ENCODE measurements around the gene KIT.

Gene KIT

GRCh38 chr4:54660591-54660990 lies 2.8 kb downstream of the KIT start:
- no peak for DNase-seq (ENCODE audit: low read depth in 2 of 2)

GRCh38 chr4:54661169-54661568 lies 3.4 kb downstream of the KIT start:
- DNase-seq (ENCODE audit: low read depth in 2 of 2) = no peak

- DNase-seq (ENCODE audit: low read depth in 2 of 2) = no peak
Measured at GRCh38 chr4:54661686-54662085, 3.9 kb downstream of the KIT start.

GRCh38 chr4:54662123-54662522 lies 4.4 kb downstream of the KIT start:
- DNase-seq (ENCODE audit: low read depth in 2 of 2) = no peak

- no peak for DNase-seq (ENCODE audit: low read depth in 2 of 2)
Measured at GRCh38 chr4:54662901-54663585, 5.3 kb downstream of the KIT start.

- DNase-seq (ENCODE audit: low read depth in 2 of 2) = no peak
Measured at GRCh38 chr4:54664400-54664799, 6.6 kb downstream of the KIT start.

- DNase-seq (ENCODE audit: low read depth in 2 of 2) = no peak
Measured at GRCh38 chr4:54668014-54668611, 10.4 kb downstream of the KIT start.

- DNase-seq (ENCODE audit: low read depth in 2 of 2) = no peak
Measured at GRCh38 chr4:54669831-54670230, 12.1 kb downstream of the KIT start.

GRCh38 chr4:54675721-54676461 lies 18.1 kb downstream of the KIT start:
- DNase-seq (ENCODE audit: low read depth in 2 of 2) = no peak

GRCh38 chr4:54676658-54677057 lies 18.9 kb downstream of the KIT start:
- no peak for DNase-seq (ENCODE audit: low read depth in 2 of 2)

- no peak for DNase-seq (ENCODE audit: low read depth in 2 of 2)
Measured at GRCh38 chr4:54677416-54677815, 19.7 kb downstream of the KIT start.

GRCh38 chr4:54677853-54678650 lies 20.3 kb downstream of the KIT start:
- no peak for DNase-seq (ENCODE audit: low read depth in 2 of 2)

GRCh38 chr4:54678826-54679225 lies 21.1 kb downstream of the KIT start:
- no peak for DNase-seq (ENCODE audit: low read depth in 2 of 2)

- no peak for DNase-seq (ENCODE audit: low read depth in 2 of 2)
Measured at GRCh38 chr4:54679813-54680212, 22.1 kb downstream of the KIT start.

- DNase-seq (ENCODE audit: low read depth in 2 of 2) = peak; percentile 8 to 16
Measured at GRCh38 chr4:54683616-54684346, 26.0 kb downstream of the KIT start.

- no peak for DNase-seq (ENCODE audit: low read depth in 2 of 2)
Measured at GRCh38 chr4:54685810-54686209, 28.1 kb downstream of the KIT start.

- no peak for DNase-seq (ENCODE audit: low read depth in 2 of 2)
Measured at GRCh38 chr4:54687887-54688841, 30.4 kb downstream of the KIT start.

GRCh38 chr4:54695337-54695736 lies 37.6 kb downstream of the KIT start:
- DNase-seq (ENCODE audit: low read depth in 2 of 2) = no peak

- DNase-seq (ENCODE audit: low read depth in 2 of 2) = no peak
Measured at GRCh38 chr4:54695788-54696187, 38.0 kb downstream of the KIT start.

- no peak for DNase-seq (ENCODE audit: low read depth in 2 of 2)
Measured at GRCh38 chr4:54696649-54697048, 38.9 kb downstream of the KIT start.
